Chondrocyte (in vitro differentiated cells): ENCODE results near the gene RPL10. TPM values are rescaled to one million over a fixed set of nuclear protein-coding genes. Genes with fewer than 3 reads are reported as not detected.
A peak's percentile ranks its signal among the peaks of the same experiment; 100 is the strongest.

Experiments used
- DNase-seq: peaks from one replicate; pipeline ENCODE4 v3.0.0; 2021; ENCODE audit warnings: mixed read lengths, low spot score
- H3K27ac Mint-ChIP-seq: one replicate; pipeline ENCODE4 v1.8.0; 2021; ENCODE audit warnings: mild to moderate bottlenecking, moderate library complexity, mixed read lengths; ENCODE audit not compliant: unreplicated experiment
- H3K27me3 Mint-ChIP-seq: 2 replicates; pipeline ENCODE4 v1.8.0; 2021; ENCODE audit warnings: low read depth, mixed read lengths
- H3K36me3 Mint-ChIP-seq: 2 replicates; pipeline ENCODE4 v1.8.0; 2021; ENCODE audit warnings: low read depth, mixed read lengths
- H3K4me1 Mint-ChIP-seq: 2 replicates; pipeline ENCODE4 v1.8.0; 2021; ENCODE audit warnings: low read depth, mild to moderate bottlenecking, mixed read lengths
- H3K4me3 Mint-ChIP-seq: one replicate; pipeline ENCODE4 v1.8.0; 2021; ENCODE audit warnings: mild to moderate bottlenecking, moderate library complexity, mixed read lengths; ENCODE audit not compliant: unreplicated experiment
- H3K9me3 Mint-ChIP-seq: 2 replicates; pipeline ENCODE4 v1.8.0; 2021; ENCODE audit warnings: low read depth, mixed read lengths
- CTCF ChIP-seq: fragments of 200-600 bp; sonication (generic); IDR thresholded peaks from 2 replicates; pipeline ENCODE4 v1.5.0; 2021; ENCODE audit warnings: antibody characterized with exemption, mild to moderate bottlenecking, moderate library complexity
- total RNA-seq: library from RNA; stranded (reverse); gene quantifications from 3 replicates; pipeline ENCODE4 v1.2.1, GENCODE V29; 2021

Gene RPL10
- total RNA-seq, 1 donor from 2014 or later = 2,160 TPM

GRCh38 chrX:154373340-154374306 is 24.6 kb upstream of the RPL10 start:
- peak; percentile 84 for TF ChIP-seq CTCF
- peak overlapping the region; percentile 82 for H3K27ac Mint-ChIP-seq
- peaks cover 7% of the 10 kb centered on the region for H3K36me3 Mint-ChIP-seq
- no peaks in the 10 kb centered on the region for H3K27me3 Mint-ChIP-seq
- peak overlapping the region; percentile 81 for H3K4me3 Mint-ChIP-seq
- peaks cover 23% of the 10 kb centered on the region for H3K4me1 Mint-ChIP-seq
- no peak for DNase-seq
- no peaks in the 10 kb centered on the region for H3K9me3 Mint-ChIP-seq

- DNase-seq = no peak
- Mint-ChIP-seq H3K27ac (peak within 1 kb of the TSS; percentile 82), H3K4me1 (peaks cover 23% of the 10 kb centered on the region), H3K4me3 (peak within 1 kb of the TSS; percentile 81), H3K36me3 (peaks cover 7% of the 10 kb centered on the region), H3K27me3 (no peaks in the 10 kb centered on the region), H3K9me3 (no peaks in the 10 kb centered on the region)
- no peak for TF ChIP-seq CTCF
Measured at GRCh38 chrX:154374313-154375155, 23.6 kb upstream of the RPL10 start, which contains the start of gene FLNA. Gene FLNA, minus strand, starts transcription at chrX:154374634. Its CDS starts 3,389 bp downstream, at chrX:154371245.

GRCh38 chrX:154375156-154375504 is 23.0 kb upstream of the RPL10 start:
- H3K4me1 Mint-ChIP-seq = peaks cover 27% of the 10 kb centered on the region

GRCh38 chrX:154376774-154377173 is 21.4 kb upstream of the RPL10 start:
- Mint-ChIP-seq H3K36me3 (peaks cover 2% of the 10 kb centered on the region), H3K4me1 (peaks cover 36% of the 10 kb centered on the region), H3K9me3 (no peaks in the 10 kb centered on the region), H3K4me3 (no peak overlapping the region), H3K27ac (peak overlapping the region; percentile 92), H3K27me3 (no peaks in the 10 kb centered on the region)
- TF ChIP-seq CTCF = no peak
- DNase-seq = no peak

More at GRCh38 chrX:154375156-154375504, 23.0 kb upstream of the RPL10 start:
- DNase-seq = no peak
- H3K27me3 Mint-ChIP-seq = no peaks in the 10 kb centered on the region
- no peaks in the 10 kb centered on the region for H3K9me3 Mint-ChIP-seq
- TF ChIP-seq CTCF = no peak
- H3K27ac Mint-ChIP-seq = peak overlapping the region; percentile 69
- H3K4me3 Mint-ChIP-seq = peak overlapping the region; percentile 62
- peaks cover 2% of the 10 kb centered on the region for H3K36me3 Mint-ChIP-seq
